ENCODE measurements around the gene ACOXL. TPM values are rescaled to one million over a fixed set of nuclear protein-coding genes. Genes with fewer than 3 reads are reported as not detected.

ACOXL gene
- total and polyA plus RNA-seq, 2 of the 8 experiments (the other 6 are each of a cell fraction or from before 2014, with no cell fraction given), result 11.4 to 20.6 TPM

- no peak for TF ChIP-seq JUND (IDR thresholded peaks at IDR 0.05; ENCODE audit: low read length)
Observed at GRCh38 chr2:110885256-110885655, 152.9 kb downstream of the ACOXL start (continued).
